Stimulated activated CD8-positive, alpha-beta memory T cell treated with anti-CD3 and anti-CD28 coated beads, Interleukin-7, amount 100 ng/mL, for 48 hours (primary cell): Measurements from ENCODE around the gene QPCT.
"Not testable (repeated sequence)": the region's sequence is repeated elsewhere in the genome, so short reads cannot be mapped to it uniquely, and the experiment has no call there.

Experiments
- DNase-seq, 2 donors: peaks; one replicate each; pipeline ENCODE4 v3.0.0-alpha.2; 2020; ENCODE audit warnings: low read depth in 1 of 2; ENCODE audit errors: extremely low read depth in 1 of 2

The QPCT gene

DNA sequence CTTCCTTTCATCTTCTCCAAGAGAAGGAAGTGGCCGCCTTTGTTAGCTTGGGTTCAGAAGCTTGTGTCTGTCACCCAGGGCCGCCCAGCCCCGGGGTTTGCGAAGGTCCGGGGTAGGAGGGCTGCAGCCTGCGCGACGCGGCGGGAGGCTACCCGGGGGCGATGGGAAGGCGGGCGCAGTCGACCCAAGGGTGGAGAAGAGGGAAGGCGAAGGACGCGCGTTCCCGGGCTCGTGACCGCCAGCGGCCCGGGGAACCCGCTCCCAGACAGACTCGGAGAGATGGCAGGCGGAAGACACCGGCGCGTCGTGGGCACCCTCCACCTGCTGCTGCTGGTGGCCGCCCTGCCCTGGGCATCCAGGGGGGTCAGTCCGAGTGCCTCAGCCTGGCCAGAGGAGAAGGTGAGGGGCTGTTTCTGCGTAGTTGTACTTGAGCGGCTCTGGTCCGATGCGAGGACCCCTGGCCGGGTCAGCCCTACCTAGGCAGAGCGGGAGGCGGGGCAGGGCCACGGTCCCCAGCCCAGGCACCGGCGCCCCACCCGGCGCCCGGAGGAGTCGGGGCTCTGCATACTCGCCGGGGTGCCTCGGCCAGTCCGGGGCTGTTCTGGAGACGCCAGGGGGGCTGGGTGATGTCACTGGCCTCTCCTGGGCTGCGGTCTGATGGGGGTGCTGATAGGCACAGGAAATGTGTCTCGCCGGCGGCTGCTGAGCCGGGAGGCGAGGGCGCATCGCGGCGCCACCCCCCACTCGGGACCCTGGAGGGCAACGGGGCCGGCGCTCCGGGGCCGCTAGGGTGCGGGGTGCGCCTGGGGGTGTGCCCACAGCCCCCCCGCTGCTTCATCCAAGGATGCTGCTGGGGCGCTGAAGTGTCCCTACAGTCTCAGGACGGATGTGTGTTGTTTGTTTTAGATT is at the start of gene QPCT:
QPCT (plus strand) TSS at position 178 of the 909 bp plus-strand sequence; CDS start at position 280, 102 bp downstream.
- DNase-seq = peak; percentile 48 to 49

DNA sequence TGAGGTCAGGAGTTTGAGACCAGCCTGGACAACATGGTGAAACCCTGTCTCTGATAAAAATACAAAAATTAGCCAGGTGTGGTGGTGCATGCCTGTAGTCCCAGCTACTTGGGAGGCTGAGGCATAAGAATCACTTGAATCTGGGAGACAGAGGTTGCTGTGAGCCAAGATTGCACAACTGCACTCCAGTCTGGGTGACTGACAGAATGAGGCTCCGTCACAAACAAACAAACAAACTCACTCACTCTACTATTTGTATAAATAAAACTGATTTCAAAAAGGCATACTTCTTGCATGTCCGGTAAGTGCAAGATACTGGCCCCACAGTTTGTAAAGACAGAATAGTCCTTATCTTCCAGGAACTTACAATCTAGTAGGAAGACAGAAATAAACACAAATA is 49.6 kb upstream of the QPCT start:
- not testable (repeated sequence) for DNase-seq

DNA sequence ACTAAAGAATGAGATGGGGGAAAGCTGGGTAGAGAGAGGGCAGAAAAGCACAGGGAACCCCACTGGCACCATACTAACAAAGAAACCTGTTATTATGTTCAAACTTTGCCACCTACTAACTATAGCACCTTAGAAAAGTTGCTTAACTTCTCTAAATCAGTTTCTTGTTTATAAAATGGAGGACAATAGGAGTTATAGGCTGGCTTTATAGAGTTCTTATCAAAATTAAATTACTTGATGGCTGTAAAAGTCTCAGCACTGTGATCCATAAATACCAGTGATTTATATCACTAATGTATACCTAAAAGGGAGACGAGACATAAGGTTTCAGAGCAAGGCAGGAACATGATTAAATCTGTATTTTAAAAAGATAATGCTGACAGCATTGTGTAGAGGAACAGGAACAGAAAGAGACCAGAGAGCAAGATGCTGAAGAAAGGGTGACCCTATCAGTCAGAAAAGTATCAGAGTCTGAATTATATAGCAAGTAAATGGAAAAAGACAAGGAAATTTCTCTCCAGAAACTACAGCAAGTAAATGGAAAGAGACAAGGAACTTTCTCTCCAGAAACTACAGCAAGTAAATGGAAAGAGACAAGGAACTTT is 48.9 kb upstream of the QPCT start:
- DNase-seq = no peak

DNA sequence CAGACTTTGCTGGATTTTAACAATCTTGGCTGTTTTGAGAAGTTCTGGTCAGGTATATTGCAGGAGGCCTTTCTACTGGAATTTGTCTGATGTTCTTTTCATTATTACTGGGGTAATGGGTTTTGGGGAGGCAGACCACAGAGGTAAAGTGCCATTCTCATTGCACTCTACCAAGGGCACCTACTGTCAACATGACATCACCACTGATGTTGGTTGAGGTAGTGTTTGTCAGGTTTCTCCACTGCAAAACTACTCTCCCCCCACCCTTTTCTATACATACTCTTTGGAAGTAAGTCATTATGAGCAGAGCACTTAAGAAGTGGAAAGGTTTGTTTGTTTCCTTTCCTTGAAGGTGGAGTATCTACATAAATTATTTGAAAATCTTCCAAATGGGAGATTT is 46.8 kb upstream of the QPCT start:
- no peak for DNase-seq

DNA sequence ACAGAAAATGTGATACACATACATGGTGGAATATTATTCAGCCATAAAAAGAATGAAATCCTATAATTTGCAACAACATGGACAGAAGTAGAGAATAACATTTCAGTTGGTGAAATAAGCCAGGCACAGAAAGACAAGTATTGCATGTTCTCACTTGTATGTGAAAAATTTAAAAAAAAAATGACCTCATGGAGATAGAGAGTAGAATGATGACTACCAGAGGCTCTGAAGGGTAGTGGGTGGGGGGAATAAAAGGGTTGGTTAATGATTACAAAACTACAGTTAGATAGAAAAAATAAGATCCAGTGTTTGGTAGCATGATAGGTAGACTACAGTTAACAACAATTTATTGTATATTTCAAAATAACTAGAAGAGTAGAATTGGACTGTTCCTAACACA is 44.3 kb upstream of the QPCT start:
- no peak for DNase-seq

DNA sequence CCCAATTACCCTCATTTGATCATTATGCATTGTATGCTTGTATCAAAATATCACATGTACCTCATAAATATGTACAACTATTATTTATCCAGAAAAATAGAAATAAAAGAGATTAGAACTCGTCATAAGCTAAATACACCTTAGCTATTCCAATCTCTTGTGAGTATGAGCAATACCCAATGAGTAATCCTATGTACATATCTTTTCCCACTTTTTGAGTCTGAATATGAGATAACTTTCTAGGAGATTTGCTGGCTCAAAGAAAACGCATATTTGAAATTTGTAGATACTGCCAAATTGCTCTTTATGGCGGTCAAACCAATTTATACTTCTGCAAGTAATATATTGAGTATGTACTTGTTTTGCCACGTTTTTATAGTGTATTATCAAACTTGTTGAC is 43.9 kb upstream of the QPCT start:
- DNase-seq = no peak

DNA sequence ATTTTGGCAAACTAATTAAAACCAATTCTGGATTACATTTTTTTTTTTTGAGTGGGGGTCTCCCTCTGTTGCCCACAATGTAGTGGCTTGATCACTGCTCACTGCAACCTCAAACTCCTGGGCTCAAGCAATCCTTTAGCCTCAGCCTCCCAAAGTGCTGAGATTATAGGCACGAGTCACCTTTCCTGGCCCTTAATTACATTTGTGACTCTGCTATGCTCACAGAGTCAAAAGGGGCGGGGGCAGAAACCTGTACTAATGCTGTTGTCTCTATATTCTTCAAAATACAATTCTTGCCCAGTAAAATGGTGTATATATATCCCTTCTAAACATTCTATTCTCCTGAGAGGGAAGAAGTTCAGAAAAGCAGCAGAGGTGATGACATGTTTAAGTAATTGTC is 43.0 kb upstream of the QPCT start:
- no peak for DNase-seq

DNA sequence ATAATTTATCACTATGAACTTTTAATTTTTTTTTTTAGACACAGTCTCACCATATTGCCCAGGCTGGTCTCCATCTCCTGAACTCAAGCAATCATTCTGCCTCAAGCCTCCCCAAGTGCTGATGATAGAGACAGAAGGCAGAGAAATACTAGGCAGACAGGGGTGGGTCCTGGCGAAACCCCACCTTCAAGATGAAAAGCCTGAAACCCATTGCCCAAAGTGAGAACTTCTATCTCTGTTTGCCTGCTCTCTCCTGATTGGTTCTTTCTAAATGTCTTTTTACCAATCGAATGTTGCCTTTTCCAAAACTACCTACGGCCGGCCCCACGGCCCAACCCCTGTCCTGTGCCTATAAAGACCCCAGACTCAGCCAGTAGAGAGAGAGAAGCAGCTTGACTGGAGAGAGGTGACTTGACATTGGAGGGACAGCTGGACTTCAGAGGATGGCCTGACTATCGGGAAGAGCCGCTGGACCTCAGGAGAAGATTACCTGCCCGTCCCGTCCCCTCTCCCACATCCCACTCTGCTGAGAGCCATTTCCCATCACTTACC is 41.7 kb upstream of the QPCT start:
- no peak for DNase-seq

DNA sequence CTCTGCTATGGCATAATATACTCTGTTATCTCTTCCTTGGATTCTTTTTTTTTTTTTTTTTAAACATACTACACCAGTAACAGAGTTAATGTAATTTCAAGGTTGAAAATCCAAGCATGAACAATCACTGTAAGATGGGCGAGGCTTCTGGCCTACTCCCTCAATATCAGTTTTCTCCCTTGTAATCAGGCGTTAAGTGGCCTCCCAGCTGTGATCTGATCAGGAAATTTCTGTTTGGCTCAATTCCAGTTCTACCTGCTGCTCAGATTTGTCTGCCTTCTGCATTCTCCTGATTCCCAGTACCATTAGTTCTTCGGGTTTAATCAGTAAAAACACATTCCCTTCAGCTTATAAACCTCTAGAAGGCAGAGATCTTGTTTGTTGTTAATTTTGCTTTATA is 38.4 kb upstream of the QPCT start:
- DNase-seq = no peak

DNA sequence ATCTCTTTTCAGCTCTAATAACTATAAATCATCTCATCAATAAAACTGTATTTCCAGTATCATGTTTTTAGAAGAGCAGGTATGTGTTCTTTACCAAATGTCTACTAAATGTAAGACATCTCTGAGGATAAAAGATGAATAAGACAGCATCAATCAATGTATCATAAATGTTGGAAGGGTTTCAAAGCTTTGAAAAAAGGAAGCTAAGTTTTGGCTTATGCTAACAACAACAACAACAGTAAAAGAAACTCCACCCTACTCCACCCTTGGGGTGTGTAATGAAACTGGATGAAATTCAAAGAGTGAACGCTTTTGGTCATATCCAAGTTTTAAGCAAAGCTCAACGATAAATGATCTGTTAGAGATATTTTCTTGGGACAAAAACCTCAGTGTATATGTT is 36.9 kb upstream of the QPCT start:
- no peak for DNase-seq

DNA sequence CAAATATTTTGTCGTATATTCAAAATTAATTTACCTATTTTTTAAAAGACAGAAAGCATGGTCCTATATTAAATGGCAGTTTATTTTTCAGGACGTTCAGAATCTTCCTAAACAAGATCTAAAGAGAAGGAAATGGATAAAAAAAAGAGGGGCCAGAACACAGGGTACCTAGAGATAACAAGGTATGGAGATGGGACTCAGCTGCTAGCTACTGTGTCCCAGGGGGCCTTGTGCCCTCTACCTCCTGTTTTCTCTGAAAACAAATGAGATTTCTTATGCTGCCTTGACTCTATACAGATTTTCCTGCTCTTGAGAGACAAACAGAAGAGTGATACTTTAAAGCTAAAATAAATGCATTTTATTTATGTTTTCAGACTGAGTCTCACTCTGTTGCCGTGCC is 29.1 kb upstream of the QPCT start:
- DNase-seq = no peak

DNA sequence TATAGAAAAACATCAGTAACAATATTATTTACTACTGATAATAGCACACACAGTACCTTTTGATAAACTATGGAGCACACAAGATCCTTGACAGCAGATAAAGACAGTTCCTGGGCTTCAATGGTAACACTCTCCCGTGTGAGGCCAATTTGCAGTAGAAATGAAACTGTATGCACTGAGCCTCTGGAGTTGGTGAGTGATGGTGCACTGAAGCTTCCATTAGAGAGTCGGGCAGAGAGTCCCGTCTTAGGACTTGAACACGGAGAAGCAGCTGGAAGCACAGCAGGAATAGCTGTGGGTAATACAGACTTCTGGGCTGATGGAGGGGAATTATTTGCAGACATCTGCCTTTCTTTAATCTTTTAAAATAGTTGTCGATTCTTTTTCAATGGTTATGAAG is 28.2 kb upstream of the QPCT start:
- DNase-seq = no peak

DNA sequence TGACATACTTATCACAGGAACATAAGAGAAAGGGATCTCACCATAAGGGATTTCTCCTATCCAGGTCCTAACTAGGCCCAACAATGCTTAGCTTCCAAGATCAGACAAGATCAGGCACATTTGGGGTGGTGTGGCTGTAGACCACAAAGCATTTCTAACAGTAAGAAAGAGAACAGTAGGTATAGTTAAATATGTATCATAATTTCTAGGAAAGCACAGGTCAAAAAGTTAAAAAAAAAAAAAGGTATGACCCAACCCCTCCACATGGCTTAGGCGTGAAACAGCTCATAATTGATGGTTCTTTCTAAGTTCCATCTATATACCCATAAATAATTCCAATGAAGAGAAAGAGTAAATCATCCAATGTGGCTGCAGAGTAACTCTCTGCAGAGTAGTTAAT is 26.7 kb upstream of the QPCT start:
- DNase-seq = no peak

DNA sequence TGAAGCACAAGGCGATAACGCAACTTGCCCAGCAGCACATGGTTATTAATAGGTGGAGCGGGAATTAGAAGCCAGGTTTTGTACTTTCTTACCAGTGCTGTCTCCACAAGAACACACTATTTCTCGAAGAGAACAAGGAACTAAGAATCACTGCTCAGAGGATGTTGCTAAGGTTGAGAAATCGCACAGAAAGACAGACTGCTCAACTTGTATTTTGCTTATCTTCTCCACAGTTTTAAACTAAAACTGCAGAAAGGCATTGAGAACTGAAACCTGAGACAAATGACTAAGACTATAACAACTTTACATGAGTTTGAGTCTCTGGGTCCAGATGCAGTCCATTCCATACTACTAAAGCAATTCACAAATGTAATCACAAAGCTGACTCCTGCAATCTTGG is 26.0 kb upstream of the QPCT start:
- no peak for DNase-seq

DNA sequence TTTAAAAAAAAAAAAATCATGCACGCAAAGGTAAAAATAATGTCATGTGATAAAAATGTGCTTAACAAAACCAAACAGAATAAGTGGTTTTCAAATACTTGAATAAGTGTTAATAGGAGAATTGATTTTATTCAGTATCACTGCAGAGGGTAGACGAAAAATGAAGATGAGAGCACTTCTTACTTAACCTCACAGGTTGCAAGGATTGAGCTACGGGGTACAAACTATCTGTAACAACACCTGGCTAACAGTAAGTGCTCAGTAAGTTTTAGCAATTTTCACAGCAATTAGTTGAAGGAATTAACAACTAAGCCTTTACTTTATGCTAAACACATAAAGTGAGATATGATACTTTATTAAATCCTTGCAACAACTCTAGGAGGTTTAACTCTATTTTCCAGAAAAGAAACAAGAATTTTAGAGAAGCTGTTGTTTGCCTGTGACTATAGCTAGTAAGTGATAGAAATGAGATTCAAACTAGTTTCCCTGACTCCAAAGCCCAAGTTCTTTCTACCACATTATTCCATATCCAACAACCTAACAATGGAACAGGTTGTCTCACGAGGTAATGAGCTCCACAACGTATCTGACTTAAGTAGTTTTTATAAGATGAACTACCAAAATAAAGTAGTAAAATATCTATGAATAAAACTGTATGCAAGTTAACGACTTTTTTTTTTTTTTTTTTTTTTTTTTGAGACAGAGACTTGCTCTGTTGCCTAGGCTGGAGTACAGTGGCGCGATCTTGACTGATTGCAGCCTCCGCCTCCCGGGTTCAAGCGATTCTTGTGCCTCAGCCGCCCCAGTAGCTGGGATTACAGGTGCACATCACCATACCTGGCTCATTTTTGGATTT is 24.4 kb upstream of the QPCT start:
- no peak for DNase-seq

DNA sequence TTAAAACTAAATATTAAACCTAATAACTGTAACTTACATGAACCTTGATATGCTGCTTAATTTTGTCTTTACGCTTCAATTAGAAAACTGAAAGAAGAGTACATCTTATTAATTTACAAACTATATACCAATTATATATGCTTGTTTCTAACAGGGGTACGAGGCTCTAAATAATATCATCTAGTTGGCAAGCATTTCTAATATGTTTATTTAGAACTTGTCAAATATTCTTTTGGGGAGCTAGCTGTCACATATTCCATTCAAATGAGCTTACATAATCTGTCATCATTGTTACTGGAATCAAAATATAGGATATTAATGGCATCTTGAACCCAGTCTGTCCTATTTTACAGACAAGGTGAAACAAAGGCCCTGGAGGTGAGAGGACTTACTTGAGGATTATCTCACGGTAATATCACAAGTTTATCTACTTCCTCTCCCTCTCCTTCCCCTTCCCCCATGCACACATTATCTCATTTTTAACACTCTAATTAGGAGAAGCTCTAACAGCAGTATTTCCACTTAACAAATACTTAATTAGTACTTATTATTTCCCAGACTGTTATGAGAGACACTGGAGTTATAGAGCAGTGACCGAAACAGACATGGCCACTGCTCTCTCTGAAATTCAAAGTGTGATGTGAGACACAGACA is 23.3 kb upstream of the QPCT start:
- DNase-seq = no peak

DNA sequence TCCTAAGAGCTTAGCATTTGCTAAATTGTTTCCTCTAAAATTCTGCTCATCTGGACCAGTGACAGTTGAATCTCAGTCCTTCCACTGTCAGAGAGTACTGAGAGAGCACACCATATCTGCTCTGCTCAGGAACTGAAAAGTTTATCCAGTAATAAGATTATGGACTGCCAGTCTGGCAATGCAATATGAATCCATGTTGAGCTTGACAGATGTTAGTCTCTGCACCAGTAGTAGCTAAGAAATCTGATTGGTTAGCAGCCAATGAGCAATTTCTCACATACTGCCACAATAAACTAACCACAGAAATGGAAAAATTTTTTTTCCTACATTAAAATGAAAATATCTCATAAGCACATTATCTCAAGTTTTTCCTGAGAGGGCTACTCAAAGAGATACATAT is 22.1 kb upstream of the QPCT start:
- no peak for DNase-seq

DNA sequence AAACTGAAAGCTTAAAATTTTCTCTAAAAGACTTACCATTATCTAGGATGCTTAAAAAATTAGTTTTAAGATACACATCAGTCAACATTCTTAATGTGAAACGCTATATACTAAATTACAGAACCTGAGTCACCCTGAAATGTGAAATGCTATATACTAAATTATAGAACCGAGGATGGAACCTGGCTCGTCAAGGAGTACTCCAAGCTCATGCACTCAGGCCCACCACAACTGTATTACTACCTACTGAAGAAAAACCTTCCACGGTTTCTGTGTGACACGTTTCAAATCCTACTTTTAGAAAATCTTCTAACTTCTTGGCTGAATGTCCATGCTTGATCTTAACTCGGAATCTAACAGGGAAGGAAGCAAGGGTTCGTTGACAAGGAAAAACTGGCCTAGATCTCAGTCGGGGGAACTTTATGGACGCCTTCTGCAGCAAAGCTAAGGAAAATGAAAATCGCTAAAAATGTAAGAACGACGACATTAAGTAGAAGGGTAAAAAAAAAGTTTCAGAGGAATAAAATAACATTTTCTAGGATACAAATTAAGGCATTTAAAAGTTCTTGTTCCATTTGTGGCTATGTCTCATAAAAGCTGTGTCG is 21.2 kb upstream of the QPCT start:
- no peak for DNase-seq

DNA sequence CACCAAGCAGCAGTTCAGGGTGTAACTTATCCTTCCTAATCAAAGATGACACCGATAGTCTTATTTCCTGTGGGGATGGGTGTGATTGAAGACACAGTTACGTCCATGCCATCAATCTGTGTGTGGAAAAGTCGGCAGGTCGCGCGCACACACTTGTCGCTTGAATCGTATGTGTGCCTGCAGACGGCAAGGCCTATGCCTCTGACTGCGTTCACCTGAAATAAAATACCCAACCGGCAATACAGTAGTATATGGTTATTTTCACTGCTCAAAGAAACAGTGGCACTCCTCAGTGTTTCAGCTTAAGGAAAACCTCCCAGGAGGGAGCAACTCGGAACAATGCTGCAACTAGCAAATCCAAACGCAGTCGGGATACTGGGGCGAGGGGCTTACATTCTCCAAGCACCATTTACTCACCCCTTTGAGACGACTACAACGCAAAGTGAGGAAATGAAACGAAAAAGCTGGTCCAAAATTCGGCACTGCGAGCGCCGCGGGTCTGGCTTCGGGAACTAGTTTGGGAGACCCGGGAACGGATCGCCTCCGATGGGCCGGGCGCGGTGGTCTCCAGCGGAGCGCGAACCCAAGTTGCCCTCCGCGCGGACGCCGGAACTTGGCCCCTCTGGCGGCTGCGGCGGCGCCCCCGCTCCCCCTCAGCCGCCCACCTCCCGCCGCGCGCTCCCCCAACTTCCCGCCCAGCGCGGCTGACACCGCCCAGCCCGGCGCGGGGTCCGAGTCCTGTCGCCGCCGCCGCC is 20.5 kb upstream of the QPCT start:
- no peak for DNase-seq

DNA sequence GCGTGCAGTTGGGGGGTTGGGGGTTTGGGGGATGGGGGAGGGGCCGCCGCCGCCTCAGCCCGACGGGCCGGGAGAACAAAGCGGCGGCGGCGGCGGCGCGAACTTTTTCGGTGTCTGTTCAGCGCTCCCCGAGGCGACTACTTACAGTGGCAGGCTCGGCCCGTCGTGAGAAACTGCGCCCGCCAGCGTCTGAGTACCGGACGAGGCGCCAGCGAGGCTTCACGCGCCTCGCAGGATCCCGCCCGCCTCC is 20.0 kb upstream of the QPCT start:
- DNase-seq = no peak
